ENCODE results near the gene LDB2.

GRCh38 chr4:16692046-16692445 is 206.4 kb downstream of the LDB2 start:
- TF ChIP-seq POLR2A (IDR thresholded peaks at IDR 0.05): no peak
- TF ChIP-seq CTCF (IDR thresholded peaks at IDR 0.05): no peak
